ENCODE data around the gene LRRD1. TPM values are rescaled to one million over a fixed set of nuclear protein-coding genes. Genes with fewer than 3 reads are reported as not detected.

The LRRD1 gene
- total and polyA plus RNA-seq, 10 of the 15 experiments (the other 5 are each of a cell fraction or from before 2014, with no cell fraction given): 0.04 to 0.06 TPM; not detected in 8

- TF ChIP-seq, protein P1, sequence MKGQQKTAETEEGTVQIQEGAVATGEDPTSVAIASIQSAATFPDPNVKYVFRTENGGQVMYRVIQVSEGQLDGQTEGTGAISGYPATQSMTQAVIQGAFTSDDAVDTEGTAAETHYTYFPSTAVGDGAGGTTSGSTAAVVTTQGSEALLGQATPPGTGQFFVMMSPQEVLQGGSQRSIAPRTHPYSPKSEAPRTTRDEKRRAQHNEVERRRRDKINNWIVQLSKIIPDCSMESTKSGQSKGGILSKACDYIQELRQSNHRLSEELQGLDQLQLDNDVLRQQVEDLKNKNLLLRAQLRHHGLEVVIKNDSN (IDR thresholded peaks at IDR 0.05; ENCODE audit: borderline replicate concordance, extremely low read length, insufficient read depth, low read depth, low read length): no peak
- no peak for TF ChIP-seq CUX1 (IDR thresholded peaks at IDR 0.05; ENCODE audit: insufficient replicate concordance, low read depth, low read length)
- no peak for TF ChIP-seq MTA3 (IDR thresholded peaks at IDR 0.05; ENCODE audit: borderline replicate concordance, low read length)
- no peak for TF ChIP-seq E4F1 (IDR thresholded peaks at IDR 0.05; ENCODE audit: borderline replicate concordance, partially characterized antibody)
- no peak for TF ChIP-seq HDGF (IDR thresholded peaks at IDR 0.05)
- TF ChIP-seq, protein P2, sequence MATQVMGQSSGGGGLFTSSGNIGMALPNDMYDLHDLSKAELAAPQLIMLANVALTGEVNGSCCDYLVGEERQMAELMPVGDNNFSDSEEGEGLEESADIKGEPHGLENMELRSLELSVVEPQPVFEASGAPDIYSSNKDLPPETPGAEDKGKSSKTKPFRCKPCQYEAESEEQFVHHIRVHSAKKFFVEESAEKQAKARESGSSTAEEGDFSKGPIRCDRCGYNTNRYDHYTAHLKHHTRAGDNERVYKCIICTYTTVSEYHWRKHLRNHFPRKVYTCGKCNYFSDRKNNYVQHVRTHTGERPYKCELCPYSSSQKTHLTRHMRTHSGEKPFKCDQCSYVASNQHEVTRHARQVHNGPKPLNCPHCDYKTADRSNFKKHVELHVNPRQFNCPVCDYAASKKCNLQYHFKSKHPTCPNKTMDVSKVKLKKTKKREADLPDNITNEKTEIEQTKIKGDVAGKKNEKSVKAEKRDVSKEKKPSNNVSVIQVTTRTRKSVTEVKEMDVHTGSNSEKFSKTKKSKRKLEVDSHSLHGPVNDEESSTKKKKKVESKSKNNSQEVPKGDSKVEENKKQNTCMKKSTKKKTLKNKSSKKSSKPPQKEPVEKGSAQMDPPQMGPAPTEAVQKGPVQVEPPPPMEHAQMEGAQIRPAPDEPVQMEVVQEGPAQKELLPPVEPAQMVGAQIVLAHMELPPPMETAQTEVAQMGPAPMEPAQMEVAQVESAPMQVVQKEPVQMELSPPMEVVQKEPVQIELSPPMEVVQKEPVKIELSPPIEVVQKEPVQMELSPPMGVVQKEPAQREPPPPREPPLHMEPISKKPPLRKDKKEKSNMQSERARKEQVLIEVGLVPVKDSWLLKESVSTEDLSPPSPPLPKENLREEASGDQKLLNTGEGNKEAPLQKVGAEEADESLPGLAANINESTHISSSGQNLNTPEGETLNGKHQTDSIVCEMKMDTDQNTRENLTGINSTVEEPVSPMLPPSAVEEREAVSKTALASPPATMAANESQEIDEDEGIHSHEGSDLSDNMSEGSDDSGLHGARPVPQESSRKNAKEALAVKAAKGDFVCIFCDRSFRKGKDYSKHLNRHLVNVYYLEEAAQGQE (IDR thresholded peaks at IDR 0.05; ENCODE audit: low read depth, low read length): no peak
- no peak for TF ChIP-seq BMI1 (IDR thresholded peaks at IDR 0.05; ENCODE audit: borderline replicate concordance)
- no peak for TF ChIP-seq NFIC (IDR thresholded peaks at IDR 0.05; ENCODE audit: low read depth, low read length)
- TF ChIP-seq FOXM1 (IDR thresholded peaks at IDR 0.05; ENCODE audit: low read depth, low read length): no peak
- TF ChIP-seq CBX5 (IDR thresholded peaks at IDR 0.05; ENCODE audit: low read depth): 0 out of 2 replicates have a peak, but pooled peaks have one; percentile 37
- peak; percentile 31; the same call in 1 of the 2 replicates for TF ChIP-seq CREB1 (IDR thresholded peaks at IDR 0.05; ENCODE audit: low read depth)
- TF ChIP-seq, protein P3, sequence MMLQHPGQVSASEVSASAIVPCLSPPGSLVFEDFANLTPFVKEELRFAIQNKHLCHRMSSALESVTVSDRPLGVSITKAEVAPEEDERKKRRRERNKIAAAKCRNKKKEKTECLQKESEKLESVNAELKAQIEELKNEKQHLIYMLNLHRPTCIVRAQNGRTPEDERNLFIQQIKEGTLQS (IDR thresholded peaks at IDR 0.05; ENCODE audit: borderline replicate concordance, extremely low read depth, low read depth, low read length): no peak
- no peak for TF ChIP-seq HDAC6 (IDR thresholded peaks at IDR 0.05; ENCODE audit: unreplicated experiment)
- no peak for TF ChIP-seq ZSCAN29 (IDR thresholded peaks at IDR 0.05)
Measured at GRCh38 chr7:92178928-92179924, at the start of gene LRRD1 (continued).

Data from GM12878 (cell line).